ENCODE results near the gene PITPNM3.

PITPNM3 gene

DNA sequence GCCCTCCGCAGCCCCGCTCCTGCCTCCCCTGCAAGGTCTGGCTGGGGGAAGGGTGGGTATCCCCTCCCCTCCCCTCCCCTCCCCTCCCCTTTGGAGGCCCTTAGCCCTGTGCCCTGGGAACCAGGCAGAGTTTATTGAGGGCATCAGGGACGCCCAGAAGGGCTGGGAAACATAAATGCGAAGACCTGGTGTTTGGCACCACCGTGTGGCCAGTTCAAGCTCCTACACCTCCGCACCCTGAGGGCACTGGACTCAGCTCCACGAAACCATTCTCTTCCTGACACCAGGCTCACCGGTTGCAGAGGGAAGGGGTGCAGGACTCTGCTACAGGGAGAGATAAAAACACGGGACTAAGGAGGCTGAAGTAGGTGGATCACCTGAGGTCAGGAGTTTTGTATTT lies 120.4 kb downstream of the PITPNM3 start:
- peak; percentile 51 for DNase-seq

DNA sequence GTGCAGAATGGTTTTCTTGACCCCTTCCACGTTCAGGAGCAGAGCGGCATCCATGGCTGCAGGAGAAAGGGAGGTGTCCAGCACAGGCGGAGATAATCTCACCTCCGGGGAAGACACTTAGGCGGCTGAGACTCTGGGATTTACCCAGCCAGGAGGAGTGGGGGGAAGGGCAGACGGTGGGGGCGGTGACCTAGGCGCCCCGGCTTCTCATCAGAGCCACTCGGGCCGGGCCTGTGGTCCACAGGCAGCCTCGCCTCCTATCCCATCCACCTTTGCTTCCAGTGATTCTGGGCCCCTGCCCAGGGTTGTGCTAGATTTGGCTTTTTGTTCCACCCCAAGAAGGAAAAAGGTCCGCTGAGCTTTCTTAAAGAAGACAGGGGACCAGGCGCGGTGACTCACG lies 121.3 kb downstream of the PITPNM3 start, which contains the start of gene AIPL1:
Gene AIPL1, minus strand, starts transcription at position 71 of the 400 bp plus-strand sequence. Its CDS starts 17 bp downstream, at position 54.
- no peak for DNase-seq

DNA sequence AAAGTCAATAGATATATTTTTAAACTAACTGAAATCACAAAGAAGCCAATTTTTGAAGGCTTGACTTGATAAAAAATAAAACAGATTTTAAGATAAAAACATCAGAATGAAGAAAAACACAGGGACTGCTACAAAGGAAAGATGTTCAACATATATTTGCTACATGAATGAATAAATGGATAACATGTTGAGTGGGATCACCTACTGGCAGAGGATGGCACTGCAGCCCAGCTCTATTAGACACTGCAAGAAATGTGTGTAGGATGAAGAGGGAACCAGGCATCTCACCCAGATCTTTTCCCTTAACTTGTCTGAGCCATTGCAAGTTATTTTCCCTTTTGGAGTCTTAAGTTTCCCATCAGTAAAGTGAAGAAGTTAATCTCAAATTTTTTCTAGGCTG lies 125.6 kb downstream of the PITPNM3 start:
- no peak for DNase-seq

DNA sequence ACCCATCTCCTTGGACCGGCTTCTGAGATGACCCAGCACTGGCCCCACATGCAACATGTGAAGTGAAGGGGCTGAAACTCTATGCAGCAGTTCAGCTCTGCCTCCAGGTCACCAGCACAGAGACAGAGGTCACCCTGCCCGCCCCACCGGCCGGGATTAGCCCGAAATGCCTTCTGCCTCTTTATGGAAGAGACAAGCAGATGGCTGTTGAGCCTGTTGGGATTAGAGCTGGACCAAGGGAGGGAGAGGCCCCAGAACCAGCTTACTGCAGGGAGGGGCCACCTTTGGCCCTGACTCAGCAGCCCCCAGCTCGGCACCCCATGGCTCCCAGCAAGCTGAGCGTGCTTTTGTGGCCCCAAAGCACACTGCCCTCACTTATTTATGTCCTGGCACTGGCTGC lies 127.1 kb downstream of the PITPNM3 start:
- no peak for DNase-seq

DNA sequence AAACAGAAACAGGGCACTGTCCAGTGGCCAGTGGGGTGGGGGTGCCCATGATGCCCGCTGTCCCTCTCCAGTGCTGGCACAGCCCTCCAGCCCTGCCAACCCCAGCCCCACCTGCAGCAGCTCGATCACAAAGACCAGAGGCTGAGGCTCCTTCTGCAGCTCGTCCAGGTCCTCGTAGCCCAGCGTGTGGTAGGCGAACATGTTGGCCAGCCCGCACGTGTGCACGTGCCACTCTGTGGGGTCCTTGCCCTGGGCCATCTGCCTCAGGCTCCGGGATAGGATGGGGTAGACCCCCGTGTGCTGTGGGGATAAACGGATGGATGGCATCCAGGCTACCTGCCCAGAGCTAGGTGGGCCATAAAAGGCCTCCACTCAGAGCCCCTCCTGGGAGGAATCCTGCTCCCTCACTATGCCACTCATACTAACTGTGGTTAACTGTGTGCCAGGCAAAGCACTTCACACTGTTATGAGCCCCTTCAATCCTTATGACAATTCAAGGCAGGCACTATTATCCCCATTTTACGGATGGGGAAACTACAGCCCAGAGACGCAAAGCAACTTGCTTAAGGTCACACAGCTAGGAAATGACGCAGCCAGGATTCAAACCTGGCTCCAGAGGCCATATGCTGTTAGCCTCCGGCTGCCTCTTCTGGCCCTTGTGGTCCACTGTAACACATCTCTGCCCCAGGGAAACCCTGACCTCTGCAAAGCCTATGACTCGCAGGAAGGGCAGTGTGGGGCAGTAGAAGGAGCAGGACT lies 128.0 kb downstream of the PITPNM3 start:
- no peak for DNase-seq

DNA sequence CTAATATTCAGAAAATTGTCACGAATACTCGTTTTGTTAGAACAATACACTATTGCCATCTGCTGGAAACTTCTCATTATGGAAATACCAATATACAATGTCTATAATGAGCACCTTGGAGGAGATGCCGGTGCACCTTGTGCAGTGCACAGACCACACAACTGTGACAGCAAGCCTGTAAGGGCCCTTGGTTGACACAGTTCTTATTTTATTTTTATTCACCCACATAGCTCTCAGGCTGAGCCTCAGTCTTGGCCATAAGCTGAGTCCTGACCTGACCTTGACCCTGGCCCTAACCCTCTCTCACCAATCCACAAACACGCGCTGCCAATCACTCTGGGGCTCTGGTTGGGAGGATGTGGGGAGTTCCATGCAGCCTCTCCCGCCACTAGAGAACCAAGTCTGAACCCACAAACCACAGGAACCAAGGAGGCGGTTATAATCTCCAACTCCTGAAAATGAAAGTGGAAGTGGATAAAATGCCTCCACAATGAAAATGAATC lies 129.0 kb downstream of the PITPNM3 start:
- DNase-seq, result peak; percentile 68

DNA sequence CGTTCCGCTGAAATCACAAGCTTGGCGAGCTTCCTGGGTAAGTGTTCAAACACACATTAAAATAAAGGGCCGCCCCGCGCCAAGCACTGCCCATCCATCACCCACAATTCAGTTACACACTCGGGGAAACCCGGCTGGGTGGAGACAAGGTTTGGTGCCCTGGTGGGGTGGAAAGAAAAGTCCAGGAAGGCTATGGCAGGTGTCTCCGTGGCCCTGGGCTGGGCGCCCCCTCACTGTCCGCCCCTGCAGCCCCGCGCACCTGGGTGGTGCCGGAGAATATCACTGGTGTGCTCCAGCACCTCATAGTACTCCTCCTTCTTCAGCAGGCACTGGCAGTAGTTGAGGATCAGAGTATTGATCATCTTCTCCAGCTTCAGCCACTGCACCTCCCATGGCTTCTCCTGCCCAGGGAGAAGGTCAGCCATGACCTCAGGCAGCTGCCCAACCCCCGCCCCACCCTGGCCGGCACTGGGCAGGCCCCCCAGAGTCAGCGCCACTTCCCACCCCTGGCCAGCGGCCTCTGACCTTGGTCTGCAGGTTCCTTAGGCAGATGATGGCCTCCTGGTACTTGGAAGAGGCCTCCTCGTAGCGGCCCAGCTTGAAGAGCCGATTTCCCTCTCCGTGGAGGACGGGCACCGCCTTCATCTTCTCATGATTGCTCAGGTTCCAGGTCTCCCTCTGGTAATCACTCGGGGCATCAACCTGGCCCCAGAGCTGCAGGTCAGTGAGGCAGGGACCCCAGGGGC lies 129.8 kb downstream of the PITPNM3 start:
- DNase-seq, result no peak

DNA sequence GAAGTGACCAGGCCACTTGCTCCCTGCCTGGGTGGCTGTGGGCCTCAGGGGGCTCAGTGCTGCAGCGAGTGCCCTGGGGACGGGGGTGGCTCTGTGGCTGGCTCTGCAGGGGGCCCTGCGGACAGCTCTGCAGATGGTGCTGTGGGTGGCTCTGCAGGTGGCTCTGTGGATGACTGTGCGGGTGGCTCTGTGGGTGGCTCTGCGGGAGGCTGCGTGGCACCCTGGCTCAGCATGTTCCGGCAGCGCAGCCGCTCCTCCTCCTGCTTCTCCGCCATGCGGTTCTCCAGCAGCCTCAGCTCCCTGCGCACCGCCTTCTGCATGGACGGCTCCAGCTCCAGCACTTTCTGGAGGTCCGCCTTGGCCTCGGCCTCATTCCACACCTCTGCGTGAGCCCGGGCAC lies 130.9 kb downstream of the PITPNM3 start:
- DNase-seq, result no peak

DNA sequence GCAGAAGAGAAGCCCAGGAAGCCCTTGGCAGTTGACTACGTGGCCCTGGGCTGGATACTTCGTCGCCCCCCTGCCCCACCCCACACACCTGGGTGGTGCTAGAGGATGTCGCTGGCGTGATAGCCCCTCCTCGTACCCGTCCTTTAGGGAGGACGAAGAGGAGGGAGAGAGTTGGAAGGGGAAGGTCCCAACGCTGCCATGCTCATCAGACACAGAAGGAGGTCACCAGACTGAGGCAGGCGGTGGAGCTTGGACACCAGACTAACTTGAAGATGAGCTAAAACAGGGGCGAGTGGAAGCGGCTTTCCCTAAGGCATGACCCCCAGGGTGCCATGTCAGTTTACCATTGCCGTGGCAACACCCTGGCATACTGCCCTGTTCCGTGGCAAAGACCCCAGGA lies 132.4 kb downstream of the PITPNM3 start:
- DNase-seq, result no peak

DNA sequence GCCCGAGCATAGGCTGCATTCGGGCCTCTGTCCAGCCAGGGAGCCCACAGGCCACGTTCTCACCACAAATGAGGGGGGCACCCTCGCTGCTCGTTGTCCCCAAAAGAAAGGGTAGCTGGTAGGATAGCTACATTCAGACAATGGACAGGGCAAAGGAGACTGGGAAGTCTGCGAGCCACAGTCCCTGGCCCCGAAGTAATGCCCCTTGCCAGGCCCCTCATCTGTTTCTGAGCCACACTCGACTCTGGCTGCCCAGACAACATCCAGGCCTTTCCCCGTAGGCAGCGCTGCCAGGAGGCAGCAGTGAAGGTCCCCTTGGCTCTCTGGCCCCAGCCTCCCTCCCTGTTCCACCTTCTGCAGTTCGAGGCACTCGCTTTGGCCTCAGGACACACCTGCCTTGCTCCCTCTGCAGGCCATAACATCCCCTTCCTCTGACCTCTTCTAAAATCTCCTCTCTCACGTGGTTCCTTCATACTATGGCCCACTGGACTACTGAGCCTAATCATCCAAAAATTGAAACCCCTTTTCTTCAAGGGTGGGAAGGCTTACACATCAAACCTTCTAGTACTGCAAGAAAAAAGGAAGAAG lies 133.6 kb downstream of the PITPNM3 start:
- no peak for DNase-seq

DNA sequence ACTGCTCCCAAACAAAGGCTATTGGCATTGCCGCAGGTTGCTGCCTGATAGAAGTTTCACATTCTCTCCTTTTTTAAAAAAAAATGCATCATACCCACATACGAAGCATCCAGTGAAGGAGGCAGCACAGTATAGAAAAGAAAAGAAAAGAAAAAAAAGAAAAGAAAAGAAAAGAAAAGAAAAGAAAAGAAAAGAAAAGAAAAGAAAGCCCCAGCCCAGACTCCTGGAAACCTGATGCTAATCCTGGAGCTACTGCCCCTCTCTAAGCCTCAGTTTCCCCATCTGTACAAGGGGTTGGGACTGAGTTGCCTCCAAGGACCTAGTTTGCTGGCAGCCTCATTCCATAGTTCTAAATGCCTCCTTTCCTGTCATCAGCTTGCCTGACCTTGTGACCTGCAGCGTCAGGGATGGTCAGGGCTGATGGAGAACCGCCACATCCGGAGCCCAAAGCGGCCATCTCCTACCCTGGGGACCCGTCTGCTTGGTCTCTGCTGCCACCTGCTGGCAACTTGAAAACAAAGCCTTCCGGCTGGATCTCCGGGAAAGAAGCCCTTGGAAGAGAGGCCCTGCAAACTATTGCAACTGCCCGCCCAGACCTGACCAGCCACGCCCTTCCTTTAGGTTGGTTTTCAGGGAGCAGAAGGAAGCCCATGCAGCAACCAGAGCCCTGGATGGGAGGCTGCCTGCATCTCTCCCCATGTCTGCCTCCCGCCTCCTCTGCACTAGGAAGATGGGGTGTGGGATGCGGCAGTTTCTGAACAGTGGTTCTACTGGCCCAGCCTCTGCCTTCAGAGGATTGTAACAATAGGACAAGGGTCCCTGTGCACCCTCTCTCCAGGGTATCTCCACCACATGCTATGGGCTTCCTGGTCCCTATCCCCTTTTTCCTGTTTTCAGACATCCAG lies 134.4 kb downstream of the PITPNM3 start:
- DNase-seq, result peak; percentile 54

DNA sequence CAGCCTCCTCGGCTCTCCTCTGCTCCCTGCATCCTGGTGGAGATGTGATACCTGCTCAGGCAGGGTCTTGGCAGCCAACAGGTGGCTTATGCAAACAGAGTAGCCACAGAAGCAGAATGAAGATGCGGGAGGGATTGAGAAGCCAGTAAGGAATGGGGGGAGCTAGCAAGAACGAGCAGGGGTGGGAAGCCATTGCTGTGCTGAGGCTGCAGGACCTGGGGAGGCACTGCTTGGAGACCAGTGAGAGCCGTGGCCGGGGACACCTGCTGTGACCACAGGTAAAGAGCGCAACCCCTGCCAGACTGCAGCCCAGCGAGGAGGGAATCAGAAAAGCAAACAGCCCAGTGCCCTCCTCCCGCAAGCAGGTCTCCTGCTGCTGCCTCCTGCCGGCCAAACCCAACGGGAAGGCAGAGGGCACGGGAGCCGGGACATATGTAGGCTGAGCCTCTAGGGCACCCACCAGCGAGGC lies 136.1 kb downstream of the PITPNM3 start:
- no peak for DNase-seq

DNA sequence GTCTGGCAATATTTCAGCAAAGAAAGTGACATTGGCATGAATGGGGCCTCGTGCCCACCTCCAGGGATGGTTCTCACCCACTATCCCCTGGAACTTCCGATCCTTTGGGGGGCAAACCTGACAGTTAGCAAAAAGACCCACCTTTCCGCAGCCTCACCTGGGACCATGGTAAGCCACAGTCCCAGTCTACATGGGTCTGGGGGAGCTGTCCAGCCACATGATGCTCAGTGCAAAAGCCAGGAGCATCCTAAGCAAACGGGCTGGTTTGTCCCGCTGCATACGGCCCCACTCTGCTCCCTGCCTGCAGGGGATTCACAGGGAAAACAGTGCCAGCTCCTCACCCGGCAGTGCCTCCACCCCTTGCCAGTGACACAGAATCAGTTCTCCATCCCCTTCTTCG lies 140.7 kb downstream of the PITPNM3 start:
- no peak for DNase-seq

DNA sequence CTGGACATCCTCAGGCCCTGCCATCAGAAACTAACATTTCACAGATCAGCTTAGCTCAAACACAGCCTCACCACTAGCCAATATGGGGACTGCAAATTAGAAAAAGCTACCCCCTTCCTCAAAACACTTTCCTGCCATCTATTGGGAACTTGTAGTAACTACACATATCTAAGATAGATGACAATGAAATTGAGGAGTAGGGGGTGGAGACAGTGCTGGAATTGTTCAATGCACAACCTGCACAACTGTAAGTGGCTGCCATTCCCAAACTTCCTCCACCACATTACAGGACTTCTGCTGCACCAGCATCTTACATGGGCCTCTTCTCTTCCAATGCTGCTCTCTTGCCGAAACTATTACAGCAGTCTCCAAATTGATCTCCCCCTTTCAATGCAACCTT lies 143.3 kb downstream of the PITPNM3 start:
- no peak for DNase-seq

DNA sequence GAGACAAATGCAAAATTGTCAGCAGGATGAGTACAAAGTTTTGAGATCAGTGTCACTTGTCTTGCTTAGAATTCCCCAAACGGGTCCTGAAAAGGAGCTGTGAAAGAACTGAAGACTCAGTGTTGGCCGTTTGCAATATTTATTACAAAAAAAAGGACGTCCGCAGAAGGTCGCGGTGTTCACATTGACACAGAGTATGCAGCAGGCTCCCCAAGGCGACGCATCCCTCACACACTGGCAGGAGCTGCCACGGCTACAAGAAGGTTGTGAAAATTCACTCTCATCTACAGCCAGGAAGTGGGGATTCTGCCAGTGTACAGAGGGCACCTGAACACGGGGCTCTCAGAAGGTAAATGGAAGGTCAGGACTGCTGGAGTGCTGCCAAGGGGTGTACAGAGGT lies 147.6 kb downstream of the PITPNM3 start:
- DNase-seq, result no peak

DNA sequence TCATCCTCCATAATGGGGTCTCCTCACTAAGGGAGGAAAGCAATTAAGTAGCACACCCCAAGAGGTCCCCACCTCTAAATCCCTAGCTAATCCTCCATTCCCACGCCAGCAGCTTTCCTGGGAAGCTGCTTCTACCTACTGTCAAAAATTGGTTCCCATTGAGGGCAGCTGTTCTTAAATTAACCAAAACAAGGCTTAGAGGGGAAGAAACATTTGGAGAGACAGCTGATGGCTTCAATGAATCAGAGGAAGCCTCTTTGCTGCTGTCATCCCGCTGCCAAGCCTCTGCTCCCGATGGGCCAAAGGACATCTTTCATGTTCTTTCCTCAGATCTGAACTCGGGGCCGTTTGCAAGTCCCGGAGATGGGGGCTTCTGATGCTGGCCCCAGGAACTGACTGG lies 148.1 kb downstream of the PITPNM3 start:
- DNase-seq, result no peak

DNA sequence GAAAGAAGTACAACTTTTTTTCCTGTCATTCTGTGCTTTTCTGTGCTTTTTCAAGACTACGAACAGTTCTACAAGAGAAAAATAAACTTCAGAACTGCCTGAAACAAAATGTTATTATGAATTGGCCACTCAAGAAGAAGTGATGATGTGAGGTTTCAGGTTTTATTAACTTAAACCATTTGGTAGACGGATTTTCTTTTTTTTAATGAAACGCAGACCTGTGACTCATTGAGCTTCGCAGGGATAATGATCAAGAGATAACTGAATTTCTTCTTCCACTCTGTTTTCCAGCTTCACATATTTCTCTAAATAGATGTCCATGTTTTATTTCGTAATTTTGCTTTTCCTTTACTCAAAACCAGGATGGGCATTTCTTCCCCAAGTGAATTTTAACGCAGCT lies 154.1 kb downstream of the PITPNM3 start:
- no peak for DNase-seq

Data from central memory CD4-positive, alpha-beta T cell (primary cell).